Measurements from ENCODE around the gene PLEKHA3.
A peak's percentile ranks its signal among the peaks of the same experiment; 100 is the strongest.

PLEKHA3 gene

DNA sequence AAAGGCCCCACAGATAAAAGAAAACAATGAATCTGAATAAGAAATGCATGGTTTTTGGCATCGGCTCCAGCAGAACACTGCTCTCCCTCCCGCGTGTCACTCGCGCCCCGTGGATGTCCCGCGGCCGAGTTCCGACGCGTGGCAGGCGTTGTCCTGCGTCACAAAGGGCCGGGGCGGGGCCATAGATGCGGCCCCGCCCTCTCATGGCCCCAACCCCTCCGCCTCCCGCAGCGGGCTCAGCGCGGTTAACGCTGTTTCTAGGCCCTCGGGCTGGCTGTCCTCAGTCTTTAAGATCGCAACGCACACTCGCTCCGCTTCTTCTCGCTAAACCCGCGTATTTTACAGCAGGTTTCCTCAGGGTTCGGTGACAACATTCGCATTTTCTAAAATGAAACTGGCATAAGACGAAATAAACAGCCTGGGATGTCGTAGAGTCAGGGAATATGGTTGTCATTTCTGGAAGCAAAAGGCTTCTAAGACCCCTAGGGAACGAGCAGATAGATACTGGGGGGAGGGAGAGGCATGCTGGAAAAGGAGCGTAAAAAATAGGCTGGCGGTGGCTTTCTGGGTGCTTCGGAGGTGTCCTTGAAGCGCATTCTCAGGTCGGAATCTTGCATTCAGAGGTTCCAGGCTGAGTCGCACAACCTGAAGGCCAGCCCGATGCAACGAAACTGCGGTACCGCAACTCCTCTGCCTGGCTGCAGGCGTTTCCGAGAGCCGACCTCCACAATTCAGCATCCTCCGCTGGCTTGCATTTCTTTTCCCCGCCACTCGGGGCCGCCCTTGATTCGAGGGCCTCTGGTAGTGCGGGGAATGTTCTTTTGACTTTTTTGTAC is 1.6 kb upstream of the PLEKHA3 start, which contains the start of gene FKBP7:
Gene FKBP7 (minus strand): TSS at position 162 of the 836 bp plus-strand sequence. CDS start 101 bp downstream, at position 61.
- H3K27ac ChIP-seq (ENCODE audit: low read depth in 2 of 2, low read length in 2 of 2) = peak within 1 kb of the TSS; percentile 91 to 98
- no peaks in the 10 kb centered on the region for H3K9me3 ChIP-seq (ENCODE audit: control insufficient read depth in 2 of 2, low read length in 2 of 2)
- H3K4me1 ChIP-seq (ENCODE audit: control insufficient read depth in 2 of 2, insufficient read depth in 2 of 2, low read length in 2 of 2) = peaks cover 18 to 24% of the 10 kb centered on the region in 2 donors
- H3K4me3 ChIP-seq (ENCODE audit: low read length in 2 of 2) = peak within 1 kb of the TSS; percentile 91 to 100
- H3K9ac ChIP-seq (ENCODE audit: low read depth in 1 of 2, low read length in 2 of 2) = peak within 1 kb of the TSS; percentile 88 to 99
- no peaks in the 10 kb centered on the region for H3K36me3 ChIP-seq (ENCODE audit: control insufficient read depth in 2 of 2, insufficient read depth in 2 of 2, low read length in 2 of 2)
- H3K27me3 ChIP-seq (ENCODE audit: control insufficient read depth in 2 of 2, insufficient read depth in 2 of 2, low read length in 2 of 2) = no peaks in the 10 kb centered on the region

DNA sequence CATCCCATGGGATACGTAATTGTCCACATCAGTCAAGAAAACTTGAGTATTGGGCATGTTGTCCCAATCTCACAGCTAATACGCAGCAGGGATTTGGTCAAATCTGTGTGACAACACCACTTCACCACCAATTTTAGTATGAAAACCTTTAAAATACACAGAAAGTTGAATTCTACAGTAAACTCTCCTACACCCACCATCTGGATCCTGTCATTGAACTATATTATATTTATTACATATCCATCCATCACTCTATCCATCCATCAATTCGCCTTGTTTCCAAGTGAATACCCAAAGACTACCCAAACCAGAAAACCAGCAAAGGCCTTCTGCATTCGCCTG is 1.0 kb upstream of the PLEKHA3 start:
- H3K9ac ChIP-seq (ENCODE audit: low read depth in 1 of 2, low read length in 2 of 2) = peak overlapping the region; percentile 88 to 99
- H3K4me1 ChIP-seq (ENCODE audit: control insufficient read depth in 2 of 2, insufficient read depth in 2 of 2, low read length in 2 of 2) = peaks cover 18 to 24% of the 10 kb centered on the region in 2 donors

DNA sequence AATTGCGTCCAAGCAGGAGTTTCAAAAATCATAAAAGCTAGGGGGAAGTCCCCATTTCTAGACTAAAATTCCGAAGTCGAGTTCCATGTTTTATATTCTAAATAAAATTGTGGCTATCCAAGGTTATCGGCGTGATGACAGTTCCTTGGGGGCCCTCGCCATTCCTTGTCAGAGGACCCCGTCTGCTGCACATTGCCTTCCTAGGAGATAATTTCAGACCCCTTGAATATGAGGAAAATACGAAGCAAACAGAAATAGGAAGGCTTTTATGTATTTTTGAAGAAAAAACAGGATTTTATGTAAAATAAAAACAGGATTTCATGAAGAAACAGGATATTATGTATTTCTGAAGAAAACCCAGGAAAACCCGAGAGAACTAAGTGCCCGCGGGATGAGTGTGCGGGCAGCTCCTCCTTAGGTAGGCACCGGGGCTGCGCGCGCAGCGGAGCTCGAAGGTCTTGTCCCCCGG is 465 bp upstream of the PLEKHA3 start:
- H3K27ac ChIP-seq (ENCODE audit: low read depth in 2 of 2, low read length in 2 of 2) = peak overlapping the region; percentile 91 to 98
- H3K4me3 ChIP-seq (ENCODE audit: low read length in 2 of 2) = peak overlapping the region; percentile 72 to 81
- no peaks in the 10 kb centered on the region for H3K9me3 ChIP-seq (ENCODE audit: control insufficient read depth in 2 of 2, low read length in 2 of 2)
- H3K4me1 ChIP-seq (ENCODE audit: control insufficient read depth in 2 of 2, insufficient read depth in 2 of 2, low read length in 2 of 2) = peaks cover 18 to 24% of the 10 kb centered on the region in 2 donors
- H3K27me3 ChIP-seq (ENCODE audit: control insufficient read depth in 2 of 2, insufficient read depth in 2 of 2, low read length in 2 of 2) = no peaks in the 10 kb centered on the region
- H3K36me3 ChIP-seq (ENCODE audit: control insufficient read depth in 2 of 2, insufficient read depth in 2 of 2, low read length in 2 of 2) = no peaks in the 10 kb centered on the region
- H3K9ac ChIP-seq (ENCODE audit: low read depth in 1 of 2, low read length in 2 of 2) = peak overlapping the region; percentile 58 to 87

More for the DNA sequence above, 1.0 kb upstream of the PLEKHA3 start:
- peak overlapping the region; percentile 91 to 98 for H3K27ac ChIP-seq (ENCODE audit: low read depth in 2 of 2, low read length in 2 of 2)
- H3K4me3 ChIP-seq (ENCODE audit: low read length in 2 of 2) = peak overlapping the region; percentile 91 to 100
- no peaks in the 10 kb centered on the region for H3K36me3 ChIP-seq (ENCODE audit: control insufficient read depth in 2 of 2, insufficient read depth in 2 of 2, low read length in 2 of 2)
- H3K9me3 ChIP-seq (ENCODE audit: control insufficient read depth in 2 of 2, low read length in 2 of 2) = no peaks in the 10 kb centered on the region
- H3K27me3 ChIP-seq (ENCODE audit: control insufficient read depth in 2 of 2, insufficient read depth in 2 of 2, low read length in 2 of 2) = no peaks in the 10 kb centered on the region

DNA sequence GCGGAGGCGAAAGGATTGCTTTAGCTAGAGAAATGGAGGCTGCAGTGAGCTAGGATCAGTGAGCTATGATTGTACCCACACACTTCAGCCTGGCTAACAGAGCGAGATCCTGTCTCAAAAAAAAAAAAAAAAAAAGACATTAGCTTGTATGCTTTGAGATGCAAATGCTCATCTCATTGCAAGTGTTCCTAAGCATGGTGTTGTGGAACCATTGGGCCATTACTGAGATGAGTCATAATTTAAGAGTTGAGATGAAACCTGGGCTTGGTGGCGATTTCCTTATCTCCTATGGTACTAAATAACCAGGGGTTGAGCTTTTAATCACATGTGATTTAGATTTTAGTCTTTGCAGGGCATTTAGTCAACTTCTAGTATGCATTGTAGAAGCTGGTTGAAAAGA is 2.2 kb downstream of the PLEKHA3 start:
- Histone ChIP-seq H3K4me3 (ENCODE audit: low read length in 2 of 2) (peak overlapping the region; percentile 1 to 17), H3K27ac (ENCODE audit: low read depth in 2 of 2, low read length in 2 of 2) (no peak overlapping the region), H3K9ac (ENCODE audit: low read depth in 1 of 2, low read length in 2 of 2) (no peak overlapping the region), H3K27me3 (ENCODE audit: control insufficient read depth in 2 of 2, insufficient read depth in 2 of 2, low read length in 2 of 2) (no peaks in the 10 kb centered on the region), H3K36me3 (ENCODE audit: control insufficient read depth in 2 of 2, insufficient read depth in 2 of 2, low read length in 2 of 2) (peaks cover 4 to 7% of the 10 kb centered on the region in 2 donors), H3K9me3 (ENCODE audit: control insufficient read depth in 2 of 2, low read length in 2 of 2) (no peaks in the 10 kb centered on the region), H3K4me1 (ENCODE audit: control insufficient read depth in 2 of 2, insufficient read depth in 2 of 2, low read length in 2 of 2) (peaks cover 18 to 24% of the 10 kb centered on the region in 2 donors)

DNA sequence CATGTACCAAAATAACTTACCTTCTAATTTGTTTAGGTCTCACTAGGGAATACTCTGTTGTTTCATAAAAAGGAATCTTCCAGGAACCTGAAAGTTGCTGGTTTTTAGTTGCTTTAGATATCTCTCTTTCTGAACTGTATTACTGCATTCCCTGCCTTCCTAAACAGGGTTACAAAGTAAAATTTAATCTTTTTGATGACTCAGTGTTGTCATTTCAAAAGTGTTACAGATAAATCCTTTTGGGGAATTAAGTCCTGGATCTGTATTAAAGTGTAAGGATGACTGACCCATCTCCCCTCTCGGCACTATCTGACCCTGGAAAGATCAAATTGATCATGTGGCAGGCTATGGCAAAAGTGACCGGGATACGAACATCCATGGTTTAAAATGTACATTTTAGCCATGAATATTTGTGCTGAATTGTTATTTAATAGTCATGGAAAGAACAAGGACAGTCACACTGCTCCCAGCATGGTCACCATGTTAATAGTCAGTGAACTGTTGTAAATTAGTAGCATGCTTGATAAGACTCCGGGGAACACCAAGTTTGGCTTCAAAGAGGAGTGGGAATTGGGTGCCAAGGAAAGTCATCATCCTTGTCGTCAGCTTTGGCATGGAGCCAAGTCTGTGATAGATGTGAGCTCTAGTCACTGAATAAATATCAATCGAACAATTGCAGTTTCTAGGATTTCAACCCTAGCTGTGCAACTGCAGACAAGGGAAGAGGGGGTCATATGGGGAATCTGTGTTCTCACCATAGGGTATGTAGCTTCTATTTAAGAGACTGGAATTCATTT is 4.2 kb downstream of the PLEKHA3 start:
- H3K27ac ChIP-seq (ENCODE audit: low read depth in 2 of 2, low read length in 2 of 2) = no peak overlapping the region
- no peaks in the 10 kb centered on the region for H3K27me3 ChIP-seq (ENCODE audit: control insufficient read depth in 2 of 2, insufficient read depth in 2 of 2, low read length in 2 of 2)
- peaks cover 5 to 7% of the 10 kb centered on the region in 2 donors for H3K36me3 ChIP-seq (ENCODE audit: control insufficient read depth in 2 of 2, insufficient read depth in 2 of 2, low read length in 2 of 2)
- H3K9ac ChIP-seq (ENCODE audit: low read depth in 1 of 2, low read length in 2 of 2) = no peak overlapping the region
- no peak overlapping the region for H3K4me3 ChIP-seq (ENCODE audit: low read length in 2 of 2)
- H3K9me3 ChIP-seq (ENCODE audit: control insufficient read depth in 2 of 2, low read length in 2 of 2) = no peaks in the 10 kb centered on the region
- peaks cover 16 to 17% of the 10 kb centered on the region in 2 donors for H3K4me1 ChIP-seq (ENCODE audit: control insufficient read depth in 2 of 2, insufficient read depth in 2 of 2, low read length in 2 of 2)

DNA sequence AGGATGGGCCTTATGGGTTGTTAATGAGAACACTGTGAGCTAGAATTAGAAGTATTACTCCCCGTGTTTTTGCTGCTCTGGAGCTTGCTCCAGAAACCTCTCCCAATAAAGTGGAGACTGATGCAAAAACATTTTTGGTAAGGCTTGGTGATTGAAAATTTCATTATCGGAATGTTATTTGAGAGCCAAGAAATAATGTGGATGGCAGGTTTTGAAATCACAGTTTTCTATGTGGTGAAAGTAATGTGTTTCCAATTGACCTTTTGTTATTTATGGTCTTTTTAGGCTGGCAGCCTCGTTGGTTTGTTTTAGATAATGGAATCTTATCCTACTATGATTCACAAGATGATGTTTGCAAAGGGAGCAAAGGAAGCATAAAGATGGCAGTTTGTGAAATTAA is 5.1 kb downstream of the PLEKHA3 start:
- Histone ChIP-seq H3K4me3 (ENCODE audit: low read length in 2 of 2) (no peak overlapping the region), H3K27ac (ENCODE audit: low read depth in 2 of 2, low read length in 2 of 2) (no peak overlapping the region), H3K9ac (ENCODE audit: low read depth in 1 of 2, low read length in 2 of 2) (no peak overlapping the region), H3K36me3 (ENCODE audit: control insufficient read depth in 2 of 2, insufficient read depth in 2 of 2, low read length in 2 of 2) (peaks cover 7 to 9% of the 10 kb centered on the region in 2 donors), H3K9me3 (ENCODE audit: control insufficient read depth in 2 of 2, low read length in 2 of 2) (no peaks in the 10 kb centered on the region), H3K27me3 (ENCODE audit: control insufficient read depth in 2 of 2, insufficient read depth in 2 of 2, low read length in 2 of 2) (no peaks in the 10 kb centered on the region), H3K4me1 (ENCODE audit: control insufficient read depth in 2 of 2, insufficient read depth in 2 of 2, low read length in 2 of 2) (peaks cover 11 to 12% of the 10 kb centered on the region in 2 donors)

DNA sequence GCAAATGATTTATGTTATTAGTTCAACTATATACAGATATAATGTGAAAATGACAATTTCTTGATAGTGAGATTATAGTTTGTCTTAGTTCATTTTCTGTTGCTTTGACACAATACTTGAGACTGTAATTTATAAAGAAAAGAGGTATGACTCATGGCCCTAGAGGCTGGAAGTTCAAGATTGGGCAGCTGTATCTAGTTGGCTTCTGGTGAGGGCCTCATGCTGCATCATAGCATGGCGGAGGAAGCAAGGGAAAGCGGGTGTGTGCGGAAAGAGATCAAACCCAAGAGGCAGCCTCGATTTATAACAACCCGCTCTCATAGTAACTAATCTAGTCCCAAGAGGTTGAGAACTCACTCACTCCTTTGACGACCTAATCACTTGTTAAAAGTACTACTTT is 11.4 kb downstream of the PLEKHA3 start:
- Histone ChIP-seq H3K4me1 (ENCODE audit: control insufficient read depth in 2 of 2, insufficient read depth in 2 of 2, low read length in 2 of 2) (peaks cover 0 to 7% of the 10 kb centered on the region in 2 donors), H3K27ac (ENCODE audit: low read depth in 2 of 2, low read length in 2 of 2) (no peak overlapping the region), H3K4me3 (ENCODE audit: low read length in 2 of 2) (no peak overlapping the region), H3K9me3 (ENCODE audit: control insufficient read depth in 2 of 2, low read length in 2 of 2) (no peaks in the 10 kb centered on the region), H3K9ac (ENCODE audit: low read depth in 1 of 2, low read length in 2 of 2) (no peak overlapping the region), H3K27me3 (ENCODE audit: control insufficient read depth in 2 of 2, insufficient read depth in 2 of 2, low read length in 2 of 2) (no peaks in the 10 kb centered on the region), H3K36me3 (ENCODE audit: control insufficient read depth in 2 of 2, insufficient read depth in 2 of 2, low read length in 2 of 2) (peaks cover 30 to 47% of the 10 kb centered on the region in 2 donors)

DNA sequence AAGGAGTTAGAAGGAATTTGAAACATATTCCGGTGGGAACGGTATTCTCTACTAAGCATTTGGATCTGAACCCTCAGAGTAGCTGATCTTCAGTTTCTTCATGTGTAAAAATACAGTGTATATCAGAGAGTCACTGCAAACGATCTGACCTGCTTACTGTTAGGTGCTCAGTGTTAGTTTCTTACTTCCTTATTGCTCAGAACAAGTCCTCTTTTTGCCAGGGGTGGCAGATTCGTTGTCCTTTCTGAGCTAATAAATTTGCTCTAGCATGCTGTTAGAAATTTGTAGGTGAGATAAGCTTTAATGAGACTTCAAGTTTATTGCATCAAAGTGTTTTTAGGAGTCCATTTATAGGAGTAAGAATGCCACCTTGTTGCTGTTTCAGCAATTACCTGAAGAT is 15.8 kb downstream of the PLEKHA3 start:
- Histone ChIP-seq H3K4me1 (ENCODE audit: control insufficient read depth in 2 of 2, insufficient read depth in 2 of 2, low read length in 2 of 2) (peaks cover 0 to 7% of the 10 kb centered on the region in 2 donors), H3K36me3 (ENCODE audit: control insufficient read depth in 2 of 2, insufficient read depth in 2 of 2, low read length in 2 of 2) (peaks cover 49 to 53% of the 10 kb centered on the region in 2 donors), H3K4me3 (ENCODE audit: low read length in 2 of 2) (no peak overlapping the region), H3K9me3 (ENCODE audit: control insufficient read depth in 2 of 2, low read length in 2 of 2) (no peaks in the 10 kb centered on the region), H3K27ac (ENCODE audit: low read depth in 2 of 2, low read length in 2 of 2) (peak overlapping the region in 1 of 2 donors; percentile 37), H3K9ac (ENCODE audit: low read depth in 1 of 2, low read length in 2 of 2) (no peak overlapping the region), H3K27me3 (ENCODE audit: control insufficient read depth in 2 of 2, insufficient read depth in 2 of 2, low read length in 2 of 2) (no peaks in the 10 kb centered on the region)

DNA sequence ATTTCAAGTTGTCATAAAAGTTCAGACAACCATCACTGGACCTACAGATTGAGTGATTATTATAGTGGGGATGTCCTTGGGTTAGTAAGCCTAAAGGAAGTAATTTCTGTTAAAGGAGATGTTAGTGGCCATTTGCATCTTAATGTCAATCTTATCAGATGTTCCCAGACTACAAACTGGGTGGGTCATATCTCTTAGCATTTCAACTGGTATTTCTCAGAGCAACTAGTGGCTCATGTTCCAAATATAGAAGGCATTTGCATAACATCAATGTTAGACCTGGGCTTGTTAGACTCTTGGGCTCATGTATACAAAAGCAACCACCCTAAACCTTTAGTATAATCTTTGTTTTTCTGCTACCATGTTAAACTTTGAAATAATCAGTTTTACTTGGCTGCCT is 17.9 kb downstream of the PLEKHA3 start:
- Histone ChIP-seq H3K27ac (ENCODE audit: low read depth in 2 of 2, low read length in 2 of 2) (no peak overlapping the region), H3K9me3 (ENCODE audit: control insufficient read depth in 2 of 2, low read length in 2 of 2) (no peaks in the 10 kb centered on the region), H3K27me3 (ENCODE audit: control insufficient read depth in 2 of 2, insufficient read depth in 2 of 2, low read length in 2 of 2) (no peaks in the 10 kb centered on the region), H3K4me3 (ENCODE audit: low read length in 2 of 2) (no peak overlapping the region), H3K9ac (ENCODE audit: low read depth in 1 of 2, low read length in 2 of 2) (no peak overlapping the region), H3K36me3 (ENCODE audit: control insufficient read depth in 2 of 2, insufficient read depth in 2 of 2, low read length in 2 of 2) (peaks cover 56% of the 10 kb centered on the region in 2 donors), H3K4me1 (ENCODE audit: control insufficient read depth in 2 of 2, insufficient read depth in 2 of 2, low read length in 2 of 2) (peaks cover 0 to 7% of the 10 kb centered on the region in 2 donors)

DNA sequence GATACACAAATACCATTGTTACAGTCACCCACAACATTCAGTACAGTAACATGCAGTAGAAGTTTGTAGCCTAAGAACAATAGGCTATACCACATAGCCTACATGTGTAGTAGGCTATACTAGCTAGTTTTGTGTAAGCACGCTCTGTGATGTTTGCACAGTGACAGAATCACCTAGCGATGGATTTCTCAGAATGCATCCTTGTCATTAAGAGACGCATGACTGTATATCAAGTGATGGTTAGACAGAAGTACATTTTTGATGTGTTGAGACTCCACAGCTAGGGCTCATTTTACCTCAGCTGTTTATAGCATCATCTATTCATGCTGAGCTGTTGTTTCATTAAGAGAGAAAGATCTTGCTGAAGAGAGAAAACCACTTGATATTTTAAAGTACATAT is 19.4 kb downstream of the PLEKHA3 start:
- peaks cover 49 to 52% of the 10 kb centered on the region in 2 donors for H3K36me3 ChIP-seq (ENCODE audit: control insufficient read depth in 2 of 2, insufficient read depth in 2 of 2, low read length in 2 of 2)
- no peak overlapping the region for H3K4me3 ChIP-seq (ENCODE audit: low read length in 2 of 2)
- H3K4me1 ChIP-seq (ENCODE audit: control insufficient read depth in 2 of 2, insufficient read depth in 2 of 2, low read length in 2 of 2) = peaks cover 0 to 7% of the 10 kb centered on the region in 2 donors
- no peak overlapping the region for H3K27ac ChIP-seq (ENCODE audit: low read depth in 2 of 2, low read length in 2 of 2)
- no peaks in the 10 kb centered on the region for H3K27me3 ChIP-seq (ENCODE audit: control insufficient read depth in 2 of 2, insufficient read depth in 2 of 2, low read length in 2 of 2)
- H3K9ac ChIP-seq (ENCODE audit: low read depth in 1 of 2, low read length in 2 of 2) = no peak overlapping the region
- no peaks in the 10 kb centered on the region for H3K9me3 ChIP-seq (ENCODE audit: control insufficient read depth in 2 of 2, low read length in 2 of 2)
